HepG2 (cell line): ENCODE data around the gene PSPH. TPM values are rescaled to one million over a fixed set of nuclear protein-coding genes. Genes with fewer than 3 reads are reported as not detected.

Source experiments
- AHR ChIP-seq: IDR thresholded peaks from 2 replicates; pipeline ENCODE4 v1.6.1; 2018; ENCODE audit warnings: missing genetic modification reagents, missing compliant biosample characterization
- ARID2 ChIP-seq: sonication (generic); formaldehyde crosslinking; IDR thresholded peaks from 2 replicates; pipeline ENCODE4 v1.8.1; 2022; ENCODE audit warnings: mild to moderate bottlenecking, missing genetic modification reagents, borderline replicate concordance
- CENPX ChIP-seq: sonication (generic); formaldehyde crosslinking; IDR thresholded peaks from 2 replicates; pipeline ENCODE4 v1.9.0; 2021; ENCODE audit warnings: mild to moderate bottlenecking, missing genetic modification reagents, moderate library complexity
- FOXP1 ChIP-seq, 2 experiments: fragments of 450-650 bp in 1 of 2; IDR thresholded peaks; 2 replicates each; pipeline ENCODE4 v1.6.1; 2017 to 2018; ENCODE audit warnings: antibody characterized with exemption in 1 of 2
- HMGXB3 ChIP-seq: sonication (generic); formaldehyde crosslinking; IDR thresholded peaks from 2 replicates; pipeline ENCODE4 v1.4.0; 2020; ENCODE audit warnings: missing genetic modification reagents, borderline replicate concordance
- JARID2 ChIP-seq: sonication (generic); formaldehyde crosslinking; IDR thresholded peaks from 2 replicates; pipeline ENCODE4 v1.8.1; 2023; ENCODE audit warnings: missing genetic modification reagents, inconsistent platforms; ENCODE audit not compliant: insufficient replicate concordance
- SMARCE1 ChIP-seq: fragments of 450-650 bp; IDR thresholded peaks from 2 replicates; pipeline ENCODE4 v1.6.1; 2017; ENCODE audit warnings: borderline replicate concordance
- ZBTB39 ChIP-seq: sonication (generic); formaldehyde crosslinking; IDR thresholded peaks from 2 replicates; pipeline ENCODE4 v1.5.0; 2020; ENCODE audit warnings: missing genetic modification reagents
- ZBTB43 ChIP-seq: sonication (generic); formaldehyde crosslinking; conservative IDR thresholded peaks from 2 replicates; pipeline ENCODE4 v1.4.0; 2020; ENCODE audit warnings: missing genetic modification reagents
- ZNF501 ChIP-seq: sonication (generic); formaldehyde crosslinking; IDR thresholded peaks from 2 replicates; pipeline ENCODE4 v1.5.1; 2020; ENCODE audit warnings: mild to moderate bottlenecking, moderate library complexity, missing genetic modification reagents
- ZNF513 ChIP-seq: sonication (generic); formaldehyde crosslinking; conservative IDR thresholded peaks from 2 replicates; pipeline ENCODE4 v1.5.0; 2020; ENCODE audit warnings: missing genetic modification reagents
- ZNF546 ChIP-seq: sonication (generic); formaldehyde crosslinking; conservative IDR thresholded peaks from 2 replicates; pipeline ENCODE4 v1.8.1; 2023; ENCODE audit warnings: mild to moderate bottlenecking, missing genetic modification reagents
- ZNF570 ChIP-seq: sonication (generic); formaldehyde crosslinking; IDR thresholded peaks from 2 replicates; pipeline ENCODE4 v1.4.0; 2020; ENCODE audit warnings: mild to moderate bottlenecking, missing genetic modification reagents, borderline replicate concordance
- ZNF605 ChIP-seq: sonication (generic); formaldehyde crosslinking; IDR thresholded peaks from 2 replicates; pipeline ENCODE4 v1.8.0; 2022; ENCODE audit warnings: mild to moderate bottlenecking, missing genetic modification reagents
- ZNF652 ChIP-seq: IDR thresholded peaks from 2 replicates; pipeline ENCODE4 v1.6.1; 2016; ENCODE audit warnings: low read depth, borderline replicate concordance
- ZNF776 ChIP-seq: sonication (generic); formaldehyde crosslinking; IDR thresholded peaks from 2 replicates; pipeline ENCODE4 v1.4.0; 2020; ENCODE audit warnings: mild to moderate bottlenecking, missing genetic modification reagents
- polyA plus RNA-seq, 8 experiments: library from polyadenylated mRNA; depleted of rRNA in 3 of 8; stranded (reverse) in 7 of 8; unstranded in 1 of 8; fragments of >200 nt; fragmentation: Illumina TruSeq in 4 of 8; extraction: Trizol in 4 of 8; gene quantifications; 2 replicates each; pipeline versions ENCODE4 v1.2.1 to v1.2.3, GENCODE V29; 2011 to 2016; ENCODE audit warnings: low read depth in 4 of 8, missing spikeins in 1 of 8, mixed read lengths in 1 of 8; ENCODE audit not compliant: insufficient read depth in 1 of 8
- total RNA-seq, 5 experiments: library from RNA; depleted of rRNA; stranded (reverse); fragments of >200 nt; fragmentation: Illumina TruSeq; extraction: Trizol; gene quantifications; 2 replicates each; pipeline ENCODE4 v1.2.3, GENCODE V29; 2016; ENCODE audit warnings: low read depth in 1 of 5
- TF ChIP-seq, protein P1 (sequence below): IDR thresholded peaks from 2 replicates; pipeline ENCODE4 v1.6.1; 2016; ENCODE audit warnings: missing biosample characterization, missing genetic modification reagents, low read depth

Gene PSPH
- total and polyA plus RNA-seq, 2 of the 13 experiments (the other 11 are each of a cell fraction or from before 2014, with no cell fraction given) = 85.5 to 124 TPM

GRCh38 chr7:56028942-56029630, 22.2 kb downstream of the PSPH start (continued):
- TF ChIP-seq ZBTB43 (CRISPR knock-in tag) (peak; percentile 17; the same call in 1 of the 2 replicates), FOXP1 (IDR thresholded peaks at IDR 0.05) (no peak), FOXP1 (CRISPR knock-in tag; IDR thresholded peaks at IDR 0.05) (peak; percentile 54; the same call in 1 of the 2 replicates), ZNF501 (CRISPR knock-in tag) (peak; percentile 20; the same call in 1 of the 2 replicates), AHR (CRISPR knock-in tag) (no peak), JARID2 (no peak), ZBTB39 (CRISPR knock-in tag) (no peak), ZNF513 (CRISPR knock-in tag) (no peak), ARID2 (CRISPR knock-in tag) (peak; percentile 61; the same call in 1 of the 2 replicates), ZNF546 (CRISPR knock-in tag) (no peak), CENPX (CRISPR knock-in tag) (no peak), ZNF652 (CRISPR knock-in tag) (no peak), HMGXB3 (CRISPR knock-in tag) (no peak), ZNF570 (CRISPR knock-in tag) (no peak), SMARCE1 (no peak), ZNF605 (no peak), ZNF776 (no peak)
- TF ChIP-seq, protein P1, sequence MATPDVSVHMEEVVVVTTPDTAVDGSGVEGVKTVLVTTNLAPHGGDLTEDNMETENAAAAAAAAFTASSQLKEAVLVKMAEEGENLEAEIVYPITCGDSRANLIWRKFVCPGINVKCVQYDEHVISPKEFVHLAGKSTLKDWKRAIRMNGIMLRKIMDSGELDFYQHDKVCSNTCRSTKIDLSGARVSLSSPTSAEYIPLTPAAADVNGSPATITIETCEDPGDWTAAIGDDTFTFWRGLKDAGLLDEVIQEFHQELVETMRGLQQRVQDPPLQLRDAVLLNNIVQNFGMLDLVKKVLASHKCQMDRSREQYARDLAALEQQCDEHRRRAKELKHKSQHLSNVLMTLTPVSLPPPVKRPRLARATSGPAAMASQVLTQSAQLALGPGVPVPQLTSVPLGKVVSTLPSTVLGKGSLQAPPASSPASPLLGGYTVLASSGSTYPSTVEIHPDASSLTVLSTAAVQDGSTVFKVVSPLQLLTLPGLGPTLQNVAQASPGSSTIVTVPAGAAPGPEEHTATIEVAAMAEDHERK (CRISPR knock-in tag) = no peak
